Neural cell (in vitro differentiated cells): Measurements from ENCODE around the gene TMPRSS4. TPM values are rescaled to one million over a fixed set of nuclear protein-coding genes. Genes with fewer than 3 reads are reported as not detected.

Experiments
- H2AFZ ChIP-seq: fragments of 200-600, 300-800 bp; sonication (generic), shearing (Covaris generic); 2 replicates; pipeline ENCODE4 v1.6.0; 2014; ENCODE audit warnings: low read depth, mild to moderate bottlenecking, antibody characterized with exemption, low read length, moderate library complexity
- H3F3A ChIP-seq: fragments of 200-600 bp; shearing (Covaris generic); 2 replicates; pipeline ENCODE4 v1.6.1; 2016; ENCODE audit warnings: mild to moderate bottlenecking, moderate library complexity, mixed read lengths, antibody characterized with exemption, low read length; ENCODE audit not compliant: insufficient read depth, poor library complexity, severe bottlenecking
- H3K27ac ChIP-seq: fragments of 200-600, 300-800 bp; sonication (generic), shearing (Covaris generic); 2 replicates; pipeline ENCODE4 v1.5.1; 2014; ENCODE audit warnings: mild to moderate bottlenecking, low read length, moderate library complexity
- H3K27me3 ChIP-seq: fragments of 300-800, 200-600 bp; sonication (generic), shearing (Covaris generic); 2 replicates; pipeline ENCODE4 v1.6.0; 2014; ENCODE audit warnings: mild to moderate bottlenecking, low read depth, low read length, moderate library complexity; ENCODE audit not compliant: insufficient read depth
- H3K36me3 ChIP-seq: fragments of 300-800, 200-600 bp; sonication (generic), shearing (Covaris generic); 2 replicates; pipeline ENCODE4 v1.5.1; 2014; ENCODE audit warnings: mild to moderate bottlenecking, antibody characterized with exemption, low read length, moderate library complexity; ENCODE audit not compliant: insufficient read depth
- H3K4me2 ChIP-seq: fragments of 300-800, 200-600 bp; sonication (generic), shearing (Covaris generic); 2 replicates; pipeline ENCODE4 v1.6.0; 2014; ENCODE audit warnings: mild to moderate bottlenecking, low read length
- H3K4me3 ChIP-seq: fragments of 300-800, 200-600 bp; sonication (generic), shearing (Covaris generic); 2 replicates; pipeline ENCODE4 v1.5.1; 2014; ENCODE audit warnings: mild to moderate bottlenecking, low read length, moderate library complexity
- H3K79me2 ChIP-seq: fragments of 200-600 bp; shearing (Covaris generic); replicated peaks from 2 replicates; pipeline ENCODE4 v1.6.0; 2014; ENCODE audit warnings: mild to moderate bottlenecking, low read length, moderate library complexity; ENCODE audit not compliant: insufficient read depth
- H3K9ac ChIP-seq: fragments of 300-800, 200-600 bp; sonication (generic), shearing (Covaris generic); 2 replicates; pipeline ENCODE4 v1.6.1; 2016; ENCODE audit warnings: mild to moderate bottlenecking, low read length, mixed read lengths
- H3K9me2 ChIP-seq: fragments of 200-600 bp; shearing (Covaris generic); 2 replicates; pipeline ENCODE4 v1.6.1; 2016; ENCODE audit warnings: mild to moderate bottlenecking, low read length, mixed read lengths; ENCODE audit not compliant: insufficient read depth
- H3K9me3 ChIP-seq: fragments of 200-600, 300-800 bp; sonication (generic), shearing (Covaris generic); 2 replicates; pipeline ENCODE4 v1.6.1; 2016; ENCODE audit warnings: mild to moderate bottlenecking, mixed run types, low read length, moderate library complexity, mixed read lengths
- H4K20me1 ChIP-seq: fragments of 200-600 bp; shearing (Covaris generic); 2 replicates; pipeline ENCODE4 v1.6.1; 2016; ENCODE audit warnings: mild to moderate bottlenecking, mixed run types; ENCODE audit not compliant: insufficient read depth
- CTCF ChIP-seq: fragments of 450-650 bp; IDR thresholded peaks from 2 replicates; pipeline ENCODE4 v1.5.1; 2014; ENCODE audit warnings: antibody characterized with exemption, mild to moderate bottlenecking, moderate library complexity; ENCODE audit not compliant: poor library complexity, severe bottlenecking
- EP300 ChIP-seq: fragments of 450-650 bp; conservative IDR thresholded peaks from 2 replicates; pipeline ENCODE4 v1.6.1; 2014; ENCODE audit warnings: antibody characterized with exemption, mild to moderate bottlenecking, moderate library complexity; ENCODE audit not compliant: poor library complexity, severe bottlenecking
- EZH2 ChIP-seq: fragments of 200-600, 300-800 bp; shearing (Covaris generic), sonication (generic); IDR thresholded peaks from 2 replicates; pipeline ENCODE4 v1.6.1; 2014; ENCODE audit warnings: antibody characterized with exemption, low read length, borderline replicate concordance, mild to moderate bottlenecking; ENCODE audit not compliant: insufficient read depth, poor library complexity, severe bottlenecking
- MXI1 ChIP-seq: fragments of 450-650 bp; conservative IDR thresholded peaks from 2 replicates; pipeline ENCODE4 v1.6.1; 2014; ENCODE audit warnings: antibody characterized with exemption, mild to moderate bottlenecking; ENCODE audit not compliant: poor library complexity, severe bottlenecking
- POLR2AphosphoS5 ChIP-seq: IDR thresholded peaks from 2 replicates; pipeline ENCODE4 v1.6.1; 2012
- RAD21 ChIP-seq: fragments of 450-650 bp; conservative IDR thresholded peaks from 2 replicates; pipeline ENCODE4 v1.6.1; 2014; ENCODE audit warnings: antibody characterized with exemption, mild to moderate bottlenecking, moderate library complexity
- REST ChIP-seq: IDR thresholded peaks from 2 replicates; pipeline ENCODE4 v1.6.1; 2012; ENCODE audit warnings: borderline replicate concordance
- SMC3 ChIP-seq: fragments of 450-650 bp; conservative IDR thresholded peaks from 2 replicates; pipeline ENCODE4 v1.6.1; 2014; ENCODE audit warnings: antibody characterized with exemption, mild to moderate bottlenecking, moderate library complexity; ENCODE audit not compliant: poor library complexity
- TAF1 ChIP-seq: IDR thresholded peaks from 2 replicates; pipeline ENCODE4 v1.6.1; 2012; ENCODE audit warnings: low read depth
- polyA minus RNA-seq: library from RNA; depleted of rRNA, polyadenylated mRNA; stranded (reverse); fragments of >200 nt; gene quantifications from 2 replicates; pipeline ENCODE4 v1.2.3, GENCODE V29; 2014
- polyA plus RNA-seq: library from polyadenylated mRNA; depleted of rRNA; stranded (reverse); fragments of >200 nt; gene quantifications from 2 replicates; pipeline ENCODE4 v1.2.3, GENCODE V29; 2014

TMPRSS4 gene, protein sequence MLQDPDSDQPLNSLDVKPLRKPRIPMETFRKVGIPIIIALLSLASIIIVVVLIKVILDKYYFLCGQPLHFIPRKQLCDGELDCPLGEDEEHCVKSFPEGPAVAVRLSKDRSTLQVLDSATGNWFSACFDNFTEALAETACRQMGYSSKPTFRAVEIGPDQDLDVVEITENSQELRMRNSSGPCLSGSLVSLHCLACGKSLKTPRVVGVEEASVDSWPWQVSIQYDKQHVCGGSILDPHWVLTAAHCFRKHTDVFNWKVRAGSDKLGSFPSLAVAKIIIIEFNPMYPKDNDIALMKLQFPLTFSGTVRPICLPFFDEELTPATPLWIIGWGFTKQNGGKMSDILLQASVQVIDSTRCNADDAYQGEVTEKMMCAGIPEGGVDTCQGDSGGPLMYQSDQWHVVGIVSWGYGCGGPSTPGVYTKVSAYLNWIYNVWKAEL
- polyA plus RNA-seq (not detected in 2 replicates), polyA minus RNA-seq (not detected in 2 replicates)

DNA sequence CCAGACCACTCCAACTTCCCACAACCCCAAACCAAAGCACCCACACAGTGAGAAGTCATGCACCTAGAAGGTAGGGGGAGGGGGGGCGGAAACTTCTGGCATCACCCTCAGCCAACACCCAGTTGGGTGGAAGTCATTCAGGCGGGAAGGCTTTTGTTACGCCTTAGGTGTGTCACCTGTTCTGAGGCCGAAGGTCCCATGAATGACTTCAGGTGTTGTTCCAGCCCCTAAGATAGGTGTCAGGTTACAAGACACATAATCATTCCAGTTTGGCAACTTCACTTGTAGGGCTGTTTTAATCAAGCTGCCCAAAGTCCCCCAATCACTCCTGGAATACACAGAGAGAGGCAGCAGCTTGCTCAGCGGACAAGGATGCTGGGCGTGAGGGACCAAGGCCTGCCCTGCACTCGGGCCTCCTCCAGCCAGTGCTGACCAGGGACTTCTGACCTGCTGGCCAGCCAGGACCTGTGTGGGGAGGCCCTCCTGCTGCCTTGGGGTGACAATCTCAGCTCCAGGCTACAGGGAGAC lies at the start of gene TMPRSS4:
TMPRSS4 (plus strand) TSS at position 325 of the 528 bp plus-strand sequence. CDS start 225 bp downstream, outside the sequence.
- no peaks in the 10 kb centered on the region for H3K36me3 ChIP-seq
- no peak within 1 kb of the TSS for H3K27ac ChIP-seq
- no peak within 1 kb of the TSS for H3K4me2 ChIP-seq
- no peak within 1 kb of the TSS for H3K4me3 ChIP-seq
- H3K79me2 ChIP-seq: no peaks in the 10 kb centered on the region
- no peaks in the 10 kb centered on the region for H3K9me2 ChIP-seq
- no peak within 1 kb of the TSS for H2AFZ ChIP-seq
- no peaks in the 10 kb centered on the region for H3K27me3 ChIP-seq
- H3K9me3 ChIP-seq: no peaks in the 10 kb centered on the region
- H4K20me1 ChIP-seq: no peaks in the 10 kb centered on the region
- H3F3A ChIP-seq: no peaks in the 10 kb centered on the region
- no peak within 1 kb of the TSS for H3K9ac ChIP-seq
- TF ChIP-seq MXI1 (no peak), EP300 (no peak), REST (no peak), POLR2AphosphoS5 (no peak)

- no peaks in the 10 kb centered on the region for H4K20me1 ChIP-seq
- H3K27ac ChIP-seq: no peak overlapping the region
- H3K4me3 ChIP-seq: no peak overlapping the region
- no peaks in the 10 kb centered on the region for H3K79me2 ChIP-seq
- no peaks in the 10 kb centered on the region for H3K9me2 ChIP-seq
- H3K27me3 ChIP-seq: no peaks in the 10 kb centered on the region
- no peaks in the 10 kb centered on the region for H3F3A ChIP-seq
- H3K9me3 ChIP-seq: no peaks in the 10 kb centered on the region
- TF ChIP-seq TAF1: no peak
- TF ChIP-seq SMC3: no peak
- H3K36me3 ChIP-seq: no peaks in the 10 kb centered on the region
- no peak overlapping the region for H3K4me2 ChIP-seq
- no peak overlapping the region for H2AFZ ChIP-seq
- H3K9ac ChIP-seq: no peak overlapping the region
Measured at GRCh38 chr11:118027694-118028093, 49.2 kb upstream of the TMPRSS4 start.

DNA sequence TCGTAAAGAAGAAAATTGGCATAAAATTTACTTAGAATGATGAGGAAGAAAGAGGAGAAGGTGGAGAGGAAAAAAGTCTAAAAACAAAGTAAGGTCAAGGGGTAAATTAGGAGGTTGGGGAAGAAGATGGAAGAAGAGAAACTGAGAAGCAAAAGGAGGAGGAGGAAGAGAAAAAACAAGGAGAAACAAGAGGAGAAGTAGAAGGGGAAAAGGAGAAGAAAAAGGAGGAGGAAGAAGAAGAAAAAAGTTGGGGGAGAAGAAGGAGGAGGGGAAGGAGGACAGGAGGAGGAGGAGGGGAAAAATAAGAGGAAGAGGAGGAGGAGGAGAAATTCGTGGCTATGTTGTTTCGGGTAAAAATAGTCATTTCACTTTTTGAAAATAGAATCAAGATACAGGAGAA lies 48.3 kb upstream of the TMPRSS4 start:
- H3K27ac ChIP-seq: no peak overlapping the region
- H3K27me3 ChIP-seq: no peaks in the 10 kb centered on the region
- no peak overlapping the region for H3K4me3 ChIP-seq
- no peaks in the 10 kb centered on the region for H4K20me1 ChIP-seq
- H3K9me2 ChIP-seq: no peaks in the 10 kb centered on the region
- H3K9ac ChIP-seq: no peak overlapping the region
- no peak overlapping the region for H2AFZ ChIP-seq
- H3K9me3 ChIP-seq: no peaks in the 10 kb centered on the region
- H3K36me3 ChIP-seq: no peaks in the 10 kb centered on the region
- no peak for TF ChIP-seq CTCF
- no peak for TF ChIP-seq RAD21
- TF ChIP-seq TAF1: no peak
- TF ChIP-seq MXI1: no peak
- no peak for TF ChIP-seq REST
- no peak for TF ChIP-seq POLR2AphosphoS5
- no peak for TF ChIP-seq EP300
- TF ChIP-seq EZH2: no peak
- TF ChIP-seq SMC3: no peak
- no peak overlapping the region for H3K4me2 ChIP-seq
- H3K79me2 ChIP-seq: no peaks in the 10 kb centered on the region
- no peaks in the 10 kb centered on the region for H3F3A ChIP-seq
